HG02763 (cell line): ENCODE results near the gene PPP1R12B.
A peak's percentile ranks its signal among the peaks of the same experiment; 100 is the strongest.
"Not testable (repeated sequence)": the region's sequence is repeated elsewhere in the genome, so short reads cannot be mapped to it uniquely, and the experiment has no call there.

Experiments
- ATAC-seq: cut with Tn5 transposase; IDR thresholded peaks from one replicate; pipeline ENCODE4 v1.9.1; 2021; ENCODE audit warnings: mild to moderate bottlenecking, moderate library complexity; ENCODE audit not compliant: unreplicated experiment

PPP1R12B gene

DNA sequence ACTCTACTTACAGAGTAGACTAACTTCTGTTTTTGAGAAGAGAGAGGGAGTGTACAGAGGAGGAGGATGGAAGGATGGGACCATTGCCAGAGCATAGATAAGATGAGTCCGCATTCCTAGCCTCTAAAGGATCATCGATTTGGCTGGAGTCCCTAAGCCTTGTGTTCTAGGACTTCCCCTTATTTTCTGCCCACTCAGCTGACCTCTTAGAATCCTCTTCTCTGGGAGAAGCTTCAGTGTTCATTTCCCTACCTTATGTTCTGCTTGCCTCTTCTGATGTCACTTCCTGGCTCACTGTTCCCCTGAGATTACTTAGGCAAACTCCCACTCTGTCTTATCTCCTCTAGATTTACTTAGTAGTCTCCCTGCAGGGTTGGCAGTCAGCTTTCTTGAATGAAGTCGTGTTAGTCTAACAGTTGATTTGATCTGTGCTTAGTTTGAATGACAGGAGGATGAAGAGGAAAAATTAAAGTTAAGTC is 205.1 kb downstream of the PPP1R12B start:
- no peak for ATAC-seq

DNA sequence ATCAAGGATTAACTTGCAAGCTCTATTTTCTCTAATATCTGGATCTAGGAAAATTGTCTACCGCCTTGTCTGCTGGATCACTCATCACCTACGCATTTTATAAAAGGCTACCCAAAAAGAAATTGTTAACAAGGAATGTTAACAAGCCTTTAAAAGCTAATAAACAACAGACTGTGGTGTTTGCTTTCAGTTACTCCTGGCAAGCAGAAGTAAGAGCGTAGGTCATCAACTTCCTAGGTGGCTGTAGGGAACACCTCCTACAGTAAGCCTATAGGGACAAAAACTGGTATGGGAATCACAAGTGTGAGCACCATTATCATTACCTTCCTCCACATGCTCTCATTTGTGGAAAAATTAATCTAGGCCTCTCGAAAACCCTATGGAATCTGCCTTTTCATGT is 206.1 kb downstream of the PPP1R12B start:
- not testable (repeated sequence) for ATAC-seq

- not testable (repeated sequence) for ATAC-seq
Measured at GRCh38 chr1:202556037-202556436, 207.5 kb downstream of the PPP1R12B start.

DNA sequence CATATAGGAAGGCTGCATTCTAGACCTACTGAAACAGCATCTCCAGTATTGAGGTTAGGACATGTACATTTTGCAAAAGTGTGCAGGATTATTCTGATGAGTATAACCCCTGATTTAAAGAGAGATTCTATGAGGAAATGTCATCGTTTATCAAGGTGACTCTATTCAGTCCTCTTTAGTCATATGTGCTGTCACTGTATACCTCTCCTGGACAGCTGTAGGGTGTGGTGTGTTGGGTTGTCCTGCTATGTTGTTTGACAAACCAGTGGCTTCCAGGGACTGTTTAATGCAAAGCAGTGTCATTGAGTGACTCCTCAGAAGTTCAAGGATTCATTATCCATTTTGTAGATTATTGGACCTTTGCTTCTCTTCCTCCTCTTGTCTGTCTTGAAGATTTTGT is 209.2 kb downstream of the PPP1R12B start:
- ATAC-seq: not testable (repeated sequence)

GRCh38 chr1:202561240-202561639 is 212.7 kb downstream of the PPP1R12B start:
- no peak for ATAC-seq

DNA sequence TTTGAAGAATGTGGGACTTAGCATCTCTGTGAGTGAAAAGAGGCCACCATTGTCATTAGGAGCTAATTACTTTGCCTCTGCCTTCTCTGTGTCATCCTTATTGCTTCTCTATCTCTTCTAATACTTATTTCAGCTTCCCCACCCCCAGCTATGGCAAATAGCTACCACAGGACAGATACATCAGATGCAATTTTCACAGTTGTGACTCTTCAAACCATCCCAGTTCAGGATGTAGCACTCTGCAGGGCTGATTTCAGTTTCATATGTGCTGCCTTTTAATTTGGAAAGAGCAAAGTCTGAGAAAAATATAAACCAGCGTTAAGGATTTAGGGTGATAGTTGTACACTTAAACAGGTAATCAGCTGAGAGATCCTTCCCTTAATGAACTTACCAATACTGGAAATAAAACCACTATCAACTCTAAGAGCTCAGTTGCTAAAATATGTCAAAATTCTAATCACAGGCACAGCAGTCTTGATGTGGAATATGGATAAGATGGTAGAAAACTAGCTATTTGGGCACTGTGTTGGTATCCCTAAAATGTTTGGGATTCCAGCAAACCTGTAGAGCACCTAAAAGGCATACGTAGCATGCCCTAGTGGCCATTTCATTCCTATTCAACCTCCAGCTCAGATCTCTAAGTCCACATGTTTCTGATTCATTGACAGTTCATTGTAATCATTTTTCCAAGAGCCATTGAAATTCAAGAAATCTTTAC is 213.4 kb downstream of the PPP1R12B start:
- ATAC-seq: no peak

DNA sequence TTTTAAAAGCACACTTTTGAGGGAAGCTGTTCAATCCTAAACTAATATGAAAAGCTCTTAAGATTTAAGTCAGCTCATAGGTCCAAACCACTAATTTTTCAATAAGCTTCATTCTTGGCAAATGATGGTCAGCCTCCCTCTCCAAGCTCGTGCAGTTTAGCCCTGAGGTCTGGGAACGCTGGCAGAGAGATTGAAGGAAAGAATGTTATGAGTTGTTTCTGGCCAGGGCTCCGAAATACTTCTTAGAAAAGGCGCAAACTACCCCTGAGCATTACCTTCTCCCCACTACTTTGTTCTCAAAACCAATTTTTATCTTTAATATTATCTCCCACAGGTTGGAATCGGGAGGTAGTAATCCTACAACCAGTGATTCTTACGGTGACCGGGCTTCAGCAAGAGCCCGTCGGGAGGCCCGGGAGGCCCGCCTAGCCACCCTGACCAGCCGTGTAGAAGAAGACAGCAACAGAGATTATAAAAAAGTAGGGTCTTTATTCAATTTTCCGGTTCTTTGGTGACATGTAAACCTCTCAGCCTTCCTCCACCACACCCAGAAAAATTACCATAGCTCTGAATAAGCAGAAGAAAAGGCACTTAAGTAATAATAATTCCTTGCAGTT is 214.1 kb downstream of the PPP1R12B start:
- ATAC-seq: no peak

GRCh38 chr1:202563818-202564217 is 215.3 kb downstream of the PPP1R12B start:
- no peak for ATAC-seq

- no peak for ATAC-seq
Measured at GRCh38 chr1:202564958-202565495, 216.5 kb downstream of the PPP1R12B start.

DNA sequence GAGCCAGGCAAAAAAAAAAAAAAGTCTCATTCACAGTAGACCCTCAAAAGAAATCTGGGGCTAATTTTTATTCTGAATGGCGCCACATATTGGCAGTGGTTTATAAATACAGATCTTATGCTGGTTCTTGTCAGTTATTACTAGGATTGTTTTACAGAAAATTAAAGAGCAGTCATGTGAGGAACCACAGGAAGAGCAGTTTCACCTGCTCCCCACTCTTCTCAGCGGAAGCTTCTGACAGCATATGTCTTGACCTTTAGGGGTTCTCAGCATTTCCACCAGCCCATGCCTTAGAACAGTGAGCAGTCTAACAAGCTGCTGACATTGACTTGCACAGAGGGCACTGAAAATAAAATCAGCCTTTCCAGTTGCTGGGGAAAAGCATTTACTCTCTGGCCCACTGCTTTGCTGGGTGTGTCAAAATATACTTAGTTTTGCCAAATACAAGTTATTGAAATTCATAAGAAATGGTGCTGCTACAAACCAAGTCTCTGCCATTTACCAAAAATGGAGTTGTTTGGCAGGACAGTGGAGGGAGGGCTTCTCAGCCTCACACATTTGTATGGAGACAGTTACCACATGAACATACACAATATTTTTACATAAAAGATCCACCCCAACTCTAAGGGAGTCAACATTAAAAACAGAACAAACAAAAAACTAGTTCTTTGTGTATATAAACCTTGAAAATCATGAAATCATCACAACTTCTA is 217.5 kb downstream of the PPP1R12B start:
- peak; percentile 78 for ATAC-seq

DNA sequence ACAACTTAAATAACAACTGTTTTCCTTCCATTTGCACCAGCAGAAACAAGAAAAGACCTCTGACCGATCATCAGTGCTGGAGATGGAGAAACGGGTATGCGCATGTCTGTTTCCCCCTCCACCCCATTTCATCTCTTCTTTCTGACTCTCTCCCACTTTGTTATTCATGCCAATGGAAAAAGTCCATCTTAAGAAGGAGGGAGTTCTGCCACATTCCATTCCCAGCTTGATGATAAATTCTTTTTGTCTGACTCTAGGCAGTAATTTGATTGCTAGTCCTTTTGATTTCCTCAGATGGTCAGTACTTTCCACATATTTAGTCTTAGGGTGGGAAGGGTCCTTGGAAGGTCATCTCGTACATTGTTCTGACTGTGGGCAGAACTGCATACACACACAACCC is 219.2 kb downstream of the PPP1R12B start:
- ATAC-seq: no peak

GRCh38 chr1:202568410-202568809 is 219.9 kb downstream of the PPP1R12B start:
- ATAC-seq: no peak

GRCh38 chr1:202568826-202569225 is 220.3 kb downstream of the PPP1R12B start:
- ATAC-seq: no peak

- ATAC-seq: no peak
Measured at GRCh38 chr1:202569393-202570322, 221.2 kb downstream of the PPP1R12B start.

GRCh38 chr1:202571719-202572339 is 223.3 kb downstream of the PPP1R12B start:
- no peak for ATAC-seq

- no peak for ATAC-seq
Measured at GRCh38 chr1:202572867-202573266, 224.4 kb downstream of the PPP1R12B start.

- no peak for ATAC-seq
Measured at GRCh38 chr1:202575918-202576653, 227.6 kb downstream of the PPP1R12B start.

DNA sequence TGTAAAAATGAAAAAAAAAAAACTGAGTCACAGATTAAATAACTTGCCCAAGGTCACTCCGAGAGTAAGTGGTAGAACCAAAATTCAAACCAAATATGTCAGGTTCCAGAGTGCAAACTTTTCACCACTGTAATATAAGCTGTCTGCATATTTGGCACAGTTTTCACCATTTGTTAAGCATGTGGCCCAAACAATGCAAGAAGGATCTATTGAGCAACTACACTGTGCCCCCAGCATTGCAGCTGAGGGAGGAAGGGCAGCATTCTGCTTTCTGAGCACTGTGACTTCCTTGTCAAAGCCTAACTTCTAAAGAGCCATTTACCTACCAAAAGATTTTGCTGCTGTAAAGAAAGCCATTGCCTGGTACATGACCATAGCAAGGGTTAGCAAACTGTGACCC is 228.3 kb downstream of the PPP1R12B start:
- no peak for ATAC-seq

DNA sequence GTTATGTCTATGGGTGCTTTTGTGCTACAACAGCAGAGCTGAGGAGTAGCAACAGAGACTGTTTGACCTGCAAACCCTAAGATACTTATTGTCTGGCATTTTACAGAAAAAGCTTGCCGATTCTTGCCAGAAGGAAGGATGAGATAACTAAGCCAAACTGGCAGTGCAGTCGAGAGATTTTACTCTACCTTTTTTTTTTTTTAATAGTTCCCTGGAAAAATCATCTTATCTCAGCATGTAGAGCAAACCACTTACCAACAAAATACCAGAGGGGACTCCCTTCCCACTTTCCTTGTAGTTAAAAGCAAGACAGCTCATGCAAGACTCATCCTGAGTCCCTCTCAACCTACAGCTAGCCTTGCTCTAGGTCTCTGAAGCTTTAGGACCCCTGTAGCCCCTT is 228.9 kb downstream of the PPP1R12B start:
- no peak for ATAC-seq
